AG10803 (cell line): ENCODE results near the gene GPHA2.

Experiments used
- DNase-seq: peaks from one replicate; pipeline ENCODE4 v3.0.0; 2010; ENCODE audit warnings: low read depth
- H3K4me3 ChIP-seq: 2 replicates; pipeline ENCODE4 v1.5.1; 2011; ENCODE audit warnings: mild to moderate bottlenecking, low read length, control low read depth
- CTCF ChIP-seq: conservative IDR thresholded peaks from 2 replicates; pipeline ENCODE4 v1.5.1; 2011; ENCODE audit warnings: mild to moderate bottlenecking, low read length, control low read depth, inconsistent platforms

The GPHA2 gene

GRCh38 chr11:64891880-64892279 lies 43.8 kb downstream of the GPHA2 start:
- DNase-seq, result no peak
- TF ChIP-seq CTCF, result no peak
- H3K4me3 ChIP-seq, result no peak overlapping the region

- H3K4me3 ChIP-seq, result no peak overlapping the region
- TF ChIP-seq CTCF, result no peak
- no peak for DNase-seq
Observed at GRCh38 chr11:64891215-64891848, 44.4 kb downstream of the GPHA2 start.

- no peak for TF ChIP-seq CTCF
- no peak overlapping the region for H3K4me3 ChIP-seq
- no peak for DNase-seq
Observed at GRCh38 chr11:64890522-64890939, 45.2 kb downstream of the GPHA2 start.

- DNase-seq, result no peak
- no peak for TF ChIP-seq CTCF
- no peak overlapping the region for H3K4me3 ChIP-seq
Observed at GRCh38 chr11:64888729-64889511, 46.8 kb downstream of the GPHA2 start.

- no peak overlapping the region for H3K4me3 ChIP-seq
- no peak for TF ChIP-seq CTCF
- DNase-seq, result no peak
Observed at GRCh38 chr11:64888406-64888728, 47.3 kb downstream of the GPHA2 start.

- peak overlapping the region; percentile 30 for H3K4me3 ChIP-seq
- DNase-seq, result peak; percentile 45
- peak; percentile 76 for TF ChIP-seq CTCF
Observed at GRCh38 chr11:64887757-64888405, 47.8 kb downstream of the GPHA2 start.
